ENCODE results near the gene ACTL7B. TPM values are rescaled to one million over a fixed set of nuclear protein-coding genes. Genes with fewer than 3 reads are reported as not detected.

The ACTL7B gene
- polyA plus RNA-seq, 2 donors, result 0.02 TPM; not detected in 1

DNA sequence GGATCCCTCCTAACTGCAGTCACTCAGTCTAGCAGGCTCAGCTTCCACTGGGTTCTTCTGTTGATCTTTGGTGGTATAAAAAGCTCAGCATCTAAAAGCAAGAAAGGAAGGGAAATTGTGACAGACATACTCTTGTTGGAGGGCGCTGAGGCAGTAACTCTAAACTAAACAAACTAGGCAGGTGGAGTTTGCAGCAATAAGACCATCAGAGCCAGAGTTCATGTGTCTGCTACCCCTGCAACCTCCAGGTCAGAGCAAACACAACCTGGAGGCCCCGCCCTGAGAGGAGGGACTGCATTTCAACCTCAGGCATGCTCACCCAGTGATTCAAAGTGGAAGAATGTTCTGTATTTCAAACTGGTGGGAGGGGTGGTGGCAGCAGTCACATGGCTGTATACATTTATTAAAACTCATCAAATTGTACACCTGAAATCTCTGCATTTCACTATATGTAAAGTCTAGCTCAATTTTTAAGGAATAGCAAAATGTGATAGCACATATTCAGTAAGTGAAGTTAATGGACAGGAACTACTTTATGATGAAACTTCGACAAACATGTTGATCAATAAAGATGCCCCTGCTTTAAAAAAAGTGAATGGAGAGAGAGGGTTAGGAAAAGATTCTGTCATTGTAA, 13.4 kb upstream of the ACTL7B start:
- 64 to 90% methylated on average over 3 of the region's 3 CpGs for WGBS, 2 donors
- Histone ChIP-seq H3K4me3 (ENCODE audit: low read depth in 1 of 2, low read length in 2 of 2) (no peak overlapping the region), H3K36me3 (ENCODE audit: control insufficient read depth in 2 of 2, insufficient read depth in 2 of 2, low read length in 1 of 2) (peaks cover 0 to 5% of the 10 kb centered on the region in 2 donors), H3K27ac (ENCODE audit: low read depth in 2 of 2, low read length in 1 of 2) (no peak overlapping the region), H3K27me3 (ENCODE audit: control insufficient read depth in 1 of 2, insufficient read depth in 2 of 2, low read length in 2 of 2) (no peaks in the 10 kb centered on the region), H3K4me1 (ENCODE audit: control insufficient read depth in 2 of 2, insufficient read depth in 2 of 2, low read length in 1 of 2) (no peaks in the 10 kb centered on the region), H3K9me3 (ENCODE audit: control insufficient read depth in 2 of 2, insufficient read depth in 1 of 2, low read depth in 1 of 2, low read length in 1 of 2) (no peaks in the 10 kb centered on the region)

DNA sequence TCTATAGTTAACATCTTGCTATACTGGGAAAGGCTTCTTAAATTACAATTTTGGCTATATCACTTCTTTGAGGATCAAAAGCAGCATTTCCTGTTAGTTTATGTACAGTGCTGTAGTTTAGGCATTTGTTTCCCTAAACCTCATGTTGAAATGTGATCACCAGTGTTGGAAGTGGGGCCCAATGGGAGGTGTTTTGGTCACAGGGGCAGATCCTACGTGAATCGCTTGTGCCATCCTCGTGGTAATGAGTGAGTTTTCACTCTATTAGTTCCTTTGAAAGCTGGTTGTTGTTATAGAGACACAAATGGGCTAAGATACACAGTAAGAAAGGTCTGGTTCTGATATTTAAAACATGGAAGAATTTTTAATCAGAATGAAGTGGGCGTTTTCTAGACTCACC, 12.0 kb upstream of the ACTL7B start:
- Histone ChIP-seq H3K27ac (ENCODE audit: low read depth in 2 of 2, low read length in 1 of 2) (no peak overlapping the region), H3K4me1 (ENCODE audit: control insufficient read depth in 2 of 2, insufficient read depth in 2 of 2, low read length in 1 of 2) (no peaks in the 10 kb centered on the region), H3K36me3 (ENCODE audit: control insufficient read depth in 2 of 2, insufficient read depth in 2 of 2, low read length in 1 of 2) (peaks cover 0 to 3% of the 10 kb centered on the region in 2 donors), H3K9me3 (ENCODE audit: control insufficient read depth in 2 of 2, insufficient read depth in 1 of 2, low read depth in 1 of 2, low read length in 1 of 2) (no peaks in the 10 kb centered on the region), H3K4me3 (ENCODE audit: low read depth in 1 of 2, low read length in 2 of 2) (no peak overlapping the region), H3K27me3 (ENCODE audit: control insufficient read depth in 1 of 2, insufficient read depth in 2 of 2, low read length in 2 of 2) (no peaks in the 10 kb centered on the region)
- 80 to 89% methylated on average over 4 of the region's 4 CpGs for WGBS, 2 donors

DNA sequence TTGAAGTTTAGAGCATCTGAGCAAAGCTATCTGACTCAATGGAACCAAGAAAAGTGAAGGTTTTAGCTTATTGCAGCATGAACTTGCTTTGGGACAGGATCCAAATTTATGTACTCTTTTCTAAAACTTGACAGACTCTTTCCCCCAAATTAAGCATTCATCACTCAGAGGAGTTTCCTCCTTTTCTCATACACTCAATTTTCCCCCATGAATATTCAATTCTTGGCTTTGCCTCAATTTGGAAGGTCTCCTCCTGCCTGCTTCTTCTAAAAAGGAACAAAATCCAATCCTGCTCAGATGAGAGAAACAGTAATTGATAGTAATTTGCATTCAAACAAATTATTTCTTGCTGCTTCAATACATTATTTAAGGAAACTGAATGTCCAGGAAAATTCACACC, 11.3 kb upstream of the ACTL7B start:
- no peaks in the 10 kb centered on the region for H3K27me3 ChIP-seq (ENCODE audit: control insufficient read depth in 1 of 2, insufficient read depth in 2 of 2, low read length in 2 of 2)
- H3K4me3 ChIP-seq (ENCODE audit: low read depth in 1 of 2, low read length in 2 of 2), result no peak overlapping the region
- H3K4me1 ChIP-seq (ENCODE audit: control insufficient read depth in 2 of 2, insufficient read depth in 2 of 2, low read length in 1 of 2), result no peaks in the 10 kb centered on the region
- H3K36me3 ChIP-seq (ENCODE audit: control insufficient read depth in 2 of 2, insufficient read depth in 2 of 2, low read length in 1 of 2), result peaks cover 0 to 3% of the 10 kb centered on the region in 2 donors
- H3K27ac ChIP-seq (ENCODE audit: low read depth in 2 of 2, low read length in 1 of 2), result no peak overlapping the region
- H3K9me3 ChIP-seq (ENCODE audit: control insufficient read depth in 2 of 2, insufficient read depth in 1 of 2, low read depth in 1 of 2, low read length in 1 of 2), result no peaks in the 10 kb centered on the region

DNA sequence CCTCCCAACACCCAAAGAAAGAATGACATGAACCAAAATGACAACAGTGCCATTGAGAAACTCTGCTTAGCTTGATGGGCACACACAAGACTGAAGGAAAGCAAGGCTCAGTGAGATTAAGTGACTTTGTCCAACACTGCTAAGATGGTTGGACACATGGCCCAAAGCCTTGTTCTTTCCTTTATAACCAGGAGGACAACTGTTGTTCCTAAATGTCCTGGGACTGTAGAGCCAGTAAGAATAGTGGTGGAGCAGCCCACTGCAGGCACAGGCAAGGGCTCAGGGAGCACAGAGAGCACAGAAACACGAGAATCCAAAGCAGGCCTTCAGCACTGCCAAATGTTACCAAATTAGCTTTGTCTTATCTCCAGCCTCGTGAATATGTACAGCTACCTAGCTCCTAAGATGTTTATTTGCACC, 10.2 kb upstream of the ACTL7B start:
- Histone ChIP-seq H3K4me1 (ENCODE audit: control insufficient read depth in 2 of 2, insufficient read depth in 2 of 2, low read length in 1 of 2) (no peaks in the 10 kb centered on the region), H3K9me3 (ENCODE audit: control insufficient read depth in 2 of 2, insufficient read depth in 1 of 2, low read depth in 1 of 2, low read length in 1 of 2) (no peaks in the 10 kb centered on the region), H3K27ac (ENCODE audit: low read depth in 2 of 2, low read length in 1 of 2) (no peak overlapping the region), H3K36me3 (ENCODE audit: control insufficient read depth in 2 of 2, insufficient read depth in 2 of 2, low read length in 1 of 2) (peaks cover 0 to 3% of the 10 kb centered on the region in 2 donors), H3K4me3 (ENCODE audit: low read depth in 1 of 2, low read length in 2 of 2) (no peak overlapping the region), H3K27me3 (ENCODE audit: control insufficient read depth in 1 of 2, insufficient read depth in 2 of 2, low read length in 2 of 2) (no peaks in the 10 kb centered on the region)
- WGBS, 2 donors, result 63 to 91% methylated on average over 2 of the region's 2 CpGs

DNA sequence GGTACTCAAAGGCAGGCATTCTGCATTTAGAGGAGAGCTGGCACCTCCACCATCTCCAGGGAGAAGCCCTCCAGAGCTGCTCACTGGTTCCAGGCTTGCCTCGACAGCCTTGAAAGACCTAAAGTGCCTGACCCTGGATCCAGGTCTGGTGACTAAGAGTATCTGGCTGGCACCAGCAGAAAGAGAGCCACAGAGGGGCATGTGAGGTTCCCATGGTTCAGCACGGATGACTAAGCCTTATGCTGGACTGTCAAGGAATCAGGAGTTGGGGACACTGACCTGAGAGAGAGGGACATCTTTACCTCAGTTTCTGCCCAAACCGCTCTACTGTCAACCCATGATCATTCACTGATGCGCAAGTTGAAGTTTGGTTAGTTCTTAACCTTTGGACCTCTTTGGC, 9.3 kb upstream of the ACTL7B start:
- Histone ChIP-seq H3K4me3 (ENCODE audit: low read depth in 1 of 2, low read length in 2 of 2) (no peak overlapping the region), H3K9me3 (ENCODE audit: control insufficient read depth in 2 of 2, insufficient read depth in 1 of 2, low read depth in 1 of 2, low read length in 1 of 2) (no peaks in the 10 kb centered on the region), H3K27ac (ENCODE audit: low read depth in 2 of 2, low read length in 1 of 2) (no peak overlapping the region), H3K27me3 (ENCODE audit: control insufficient read depth in 1 of 2, insufficient read depth in 2 of 2, low read length in 2 of 2) (no peaks in the 10 kb centered on the region), H3K36me3 (ENCODE audit: control insufficient read depth in 2 of 2, insufficient read depth in 2 of 2, low read length in 1 of 2) (peaks cover 0 to 3% of the 10 kb centered on the region in 2 donors), H3K4me1 (ENCODE audit: control insufficient read depth in 2 of 2, insufficient read depth in 2 of 2, low read length in 1 of 2) (peaks cover 0 to 3% of the 10 kb centered on the region in 2 donors)
- WGBS, 2 donors, result 92 to 93% methylated on average over 4 of the region's 4 CpGs

DNA sequence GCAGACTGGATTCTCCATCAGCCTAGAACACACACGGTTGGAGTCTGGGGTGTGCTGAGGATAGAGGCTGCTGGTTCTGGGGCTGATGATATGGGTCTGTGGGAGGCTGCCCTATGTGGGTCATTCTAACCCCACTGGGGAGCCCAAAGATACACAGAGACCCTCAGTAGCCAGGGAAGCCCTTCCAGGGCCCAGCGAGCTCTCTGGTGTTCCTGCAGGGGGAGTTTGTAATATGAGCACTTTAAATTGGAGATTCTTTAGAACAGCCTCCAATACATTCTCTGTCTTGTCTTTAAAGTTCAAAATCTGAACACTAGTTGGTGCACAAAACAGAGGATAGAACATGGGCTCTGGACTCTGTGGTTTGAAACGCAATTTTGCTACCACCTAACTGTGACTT, 8.7 kb upstream of the ACTL7B start:
- WGBS, 2 donors, result 84 to 92% methylated on average over 3 of the region's 3 CpGs
- Histone ChIP-seq H3K27ac (ENCODE audit: low read depth in 2 of 2, low read length in 1 of 2) (no peak overlapping the region), H3K4me3 (ENCODE audit: low read depth in 1 of 2, low read length in 2 of 2) (no peak overlapping the region), H3K27me3 (ENCODE audit: control insufficient read depth in 1 of 2, insufficient read depth in 2 of 2, low read length in 2 of 2) (no peaks in the 10 kb centered on the region), H3K9me3 (ENCODE audit: control insufficient read depth in 2 of 2, insufficient read depth in 1 of 2, low read depth in 1 of 2, low read length in 1 of 2) (no peaks in the 10 kb centered on the region), H3K4me1 (ENCODE audit: control insufficient read depth in 2 of 2, insufficient read depth in 2 of 2, low read length in 1 of 2) (peaks cover 0 to 8% of the 10 kb centered on the region in 2 donors), H3K36me3 (ENCODE audit: control insufficient read depth in 2 of 2, insufficient read depth in 2 of 2, low read length in 1 of 2) (peaks cover 0 to 3% of the 10 kb centered on the region in 2 donors)

DNA sequence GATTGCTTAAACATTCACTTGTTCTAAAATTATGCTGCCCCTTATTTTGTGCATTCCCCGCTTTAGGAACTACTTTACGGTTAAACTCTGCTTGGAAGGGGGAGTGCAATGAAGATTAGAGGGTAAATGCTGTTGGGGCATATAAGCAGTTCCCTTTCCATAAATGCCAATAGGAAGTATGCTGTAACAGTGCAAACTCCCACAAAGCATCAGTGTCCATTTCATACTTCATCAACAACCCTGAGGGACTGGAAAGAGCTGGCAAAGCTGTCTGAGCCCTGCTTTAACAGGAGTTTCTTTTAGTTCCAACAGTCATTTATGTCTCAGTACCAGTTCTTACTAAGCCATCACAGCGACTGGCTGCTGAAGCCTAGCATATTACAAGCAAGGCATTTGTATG, 8.1 kb upstream of the ACTL7B start:
- H3K4me1 ChIP-seq (ENCODE audit: control insufficient read depth in 2 of 2, insufficient read depth in 2 of 2, low read length in 1 of 2), result peaks cover 0 to 8% of the 10 kb centered on the region in 2 donors
- H3K36me3 ChIP-seq (ENCODE audit: control insufficient read depth in 2 of 2, insufficient read depth in 2 of 2, low read length in 1 of 2), result peaks cover 0 to under 1% of the 10 kb centered on the region in 2 donors
- no peaks in the 10 kb centered on the region for H3K27me3 ChIP-seq (ENCODE audit: control insufficient read depth in 1 of 2, insufficient read depth in 2 of 2, low read length in 2 of 2)
- H3K4me3 ChIP-seq (ENCODE audit: low read depth in 1 of 2, low read length in 2 of 2), result no peak overlapping the region
- no peak overlapping the region for H3K27ac ChIP-seq (ENCODE audit: low read depth in 2 of 2, low read length in 1 of 2)
- WGBS, 2 donors, result 89 to 93% methylated on average over 3 of the region's 3 CpGs
- H3K9me3 ChIP-seq (ENCODE audit: control insufficient read depth in 2 of 2, insufficient read depth in 1 of 2, low read depth in 1 of 2, low read length in 1 of 2), result no peaks in the 10 kb centered on the region

DNA sequence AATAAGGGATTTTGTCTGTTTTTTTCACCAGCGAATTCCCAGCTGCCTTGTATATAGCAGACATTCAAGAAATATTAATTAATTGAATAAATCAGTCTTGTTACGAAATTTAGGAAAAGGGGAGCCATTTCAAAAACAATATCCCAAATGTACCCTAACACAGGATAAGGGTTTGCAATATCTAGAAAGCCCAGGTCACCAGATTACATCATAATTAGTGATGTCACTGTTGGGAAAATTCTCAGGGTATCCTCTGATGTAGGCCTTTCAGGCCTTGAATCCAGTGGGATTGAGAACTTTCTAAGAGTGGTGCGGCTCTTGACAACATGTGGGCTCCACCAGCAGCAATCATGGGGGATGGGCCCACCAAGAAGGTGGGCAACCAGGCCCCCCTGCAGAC, 6.2 kb upstream of the ACTL7B start, which contains the start of gene ACTL7A:
Gene ACTL7A, plus strand, starts transcription at position 270 of the 400 bp plus-strand sequence. Its CDS starts 57 bp downstream, at position 327.
- H3K4me3 ChIP-seq (ENCODE audit: low read depth in 1 of 2, low read length in 2 of 2), result no peak within 1 kb of the TSS
- no peak within 1 kb of the TSS for H3K27ac ChIP-seq (ENCODE audit: low read depth in 2 of 2, low read length in 1 of 2)
- WGBS, 2 donors, result 96 to 97% methylated on average over 3 of the region's 3 CpGs
- peaks cover 0 to 8% of the 10 kb centered on the region in 2 donors for H3K4me1 ChIP-seq (ENCODE audit: control insufficient read depth in 2 of 2, insufficient read depth in 2 of 2, low read length in 1 of 2)
- no peaks in the 10 kb centered on the region for H3K36me3 ChIP-seq (ENCODE audit: control insufficient read depth in 2 of 2, insufficient read depth in 2 of 2, low read length in 1 of 2)
- H3K27me3 ChIP-seq (ENCODE audit: control insufficient read depth in 1 of 2, insufficient read depth in 2 of 2, low read length in 2 of 2), result no peaks in the 10 kb centered on the region
- no peaks in the 10 kb centered on the region for H3K9me3 ChIP-seq (ENCODE audit: control insufficient read depth in 2 of 2, insufficient read depth in 1 of 2, low read depth in 1 of 2, low read length in 1 of 2)

DNA sequence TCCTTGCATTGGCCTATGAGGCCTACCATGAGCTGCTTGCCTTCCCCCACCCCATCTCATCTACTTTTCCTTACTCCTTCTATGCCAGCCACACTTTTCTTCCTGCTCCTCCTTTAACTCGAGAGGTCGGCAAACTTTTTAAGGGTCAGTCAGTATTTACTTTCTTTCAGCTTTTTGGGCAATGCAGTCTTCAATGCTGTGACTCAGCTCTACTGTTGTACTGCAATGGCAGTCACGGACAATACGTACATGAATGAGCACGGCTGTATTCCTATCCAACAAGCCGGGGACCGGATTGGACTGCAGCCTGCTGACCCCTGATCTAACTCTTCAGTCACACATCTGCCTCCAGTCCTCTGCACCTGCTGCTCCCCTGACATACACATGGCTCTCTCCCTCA, 5.7 kb upstream of the ACTL7B start:
- Histone ChIP-seq H3K4me1 (ENCODE audit: control insufficient read depth in 2 of 2, insufficient read depth in 2 of 2, low read length in 1 of 2) (peaks cover 0 to 8% of the 10 kb centered on the region in 2 donors), H3K27ac (ENCODE audit: low read depth in 2 of 2, low read length in 1 of 2) (no peak overlapping the region), H3K36me3 (ENCODE audit: control insufficient read depth in 2 of 2, insufficient read depth in 2 of 2, low read length in 1 of 2) (no peaks in the 10 kb centered on the region), H3K9me3 (ENCODE audit: control insufficient read depth in 2 of 2, insufficient read depth in 1 of 2, low read depth in 1 of 2, low read length in 1 of 2) (no peaks in the 10 kb centered on the region), H3K27me3 (ENCODE audit: control insufficient read depth in 1 of 2, insufficient read depth in 2 of 2, low read length in 2 of 2) (no peaks in the 10 kb centered on the region), H3K4me3 (ENCODE audit: low read depth in 1 of 2, low read length in 2 of 2) (no peak overlapping the region)
- 65 to 76% methylated on average over 7 of the region's 7 CpGs for WGBS, 2 donors

DNA sequence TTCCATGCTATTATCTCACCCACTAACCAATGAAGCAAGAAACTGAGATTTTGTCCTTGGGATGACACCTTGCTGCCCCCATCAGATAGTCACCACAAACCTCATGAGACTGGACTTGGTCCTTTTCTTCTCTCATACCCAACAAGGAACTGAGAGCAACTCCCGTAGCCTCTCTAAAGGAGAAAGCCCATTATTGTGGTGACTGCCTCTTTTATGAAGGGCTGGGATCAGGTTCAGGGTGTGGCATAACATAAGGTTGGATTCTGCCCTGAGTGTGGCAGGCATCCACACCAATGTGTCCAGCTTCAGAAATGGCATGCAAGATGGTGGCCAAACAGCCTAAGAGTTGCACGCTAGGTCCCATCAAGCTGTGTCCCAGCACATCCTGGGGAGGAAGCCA, 5.0 kb upstream of the ACTL7B start:
- Histone ChIP-seq H3K4me1 (ENCODE audit: control insufficient read depth in 2 of 2, insufficient read depth in 2 of 2, low read length in 1 of 2) (peaks cover 0 to 8% of the 10 kb centered on the region in 2 donors), H3K36me3 (ENCODE audit: control insufficient read depth in 2 of 2, insufficient read depth in 2 of 2, low read length in 1 of 2) (no peaks in the 10 kb centered on the region), H3K27ac (ENCODE audit: low read depth in 2 of 2, low read length in 1 of 2) (no peak overlapping the region), H3K4me3 (ENCODE audit: low read depth in 1 of 2, low read length in 2 of 2) (no peak overlapping the region), H3K9me3 (ENCODE audit: control insufficient read depth in 2 of 2, insufficient read depth in 1 of 2, low read depth in 1 of 2, low read length in 1 of 2) (no peaks in the 10 kb centered on the region), H3K27me3 (ENCODE audit: control insufficient read depth in 1 of 2, insufficient read depth in 2 of 2, low read length in 2 of 2) (no peaks in the 10 kb centered on the region)
- 87 to 91% methylated on average over 2 of the region's 2 CpGs for WGBS, 2 donors

Data from esophagus (tissue), 2 donors.